NOMO-1 treated with DMSO at 0.1 percent for 48 hours (cell line): ENCODE results near the gene DRD2.

Experiments used
- DNase-seq: peaks from one replicate; lab custom pipeline; 2025; ENCODE audit not compliant: unreplicated experiment; lab: John Stamatoyannopoulos, UW

The DRD2 gene

GRCh38 chr11:113373981-113374560, 101.1 kb downstream of the DRD2 start:
- no peak for DNase-seq

GRCh38 chr11:113373306-113373705, 101.9 kb downstream of the DRD2 start:
- DNase-seq, result no peak

GRCh38 chr11:113372309-113372708, 102.9 kb downstream of the DRD2 start:
- DNase-seq, result no peak

- DNase-seq, result no peak
Observed at GRCh38 chr11:113370634-113371033, 104.6 kb downstream of the DRD2 start.

- DNase-seq, result no peak
Observed at GRCh38 chr11:113369411-113369810, 105.8 kb downstream of the DRD2 start.

GRCh38 chr11:113365895-113366294, 109.3 kb downstream of the DRD2 start:
- no peak for DNase-seq

- DNase-seq, result no peak
Observed at GRCh38 chr11:113363996-113364641, 111.1 kb downstream of the DRD2 start.

- no peak for DNase-seq
Observed at GRCh38 chr11:113363406-113363805, 111.8 kb downstream of the DRD2 start.
